ENCODE data around the gene GNAI2.

DNA sequence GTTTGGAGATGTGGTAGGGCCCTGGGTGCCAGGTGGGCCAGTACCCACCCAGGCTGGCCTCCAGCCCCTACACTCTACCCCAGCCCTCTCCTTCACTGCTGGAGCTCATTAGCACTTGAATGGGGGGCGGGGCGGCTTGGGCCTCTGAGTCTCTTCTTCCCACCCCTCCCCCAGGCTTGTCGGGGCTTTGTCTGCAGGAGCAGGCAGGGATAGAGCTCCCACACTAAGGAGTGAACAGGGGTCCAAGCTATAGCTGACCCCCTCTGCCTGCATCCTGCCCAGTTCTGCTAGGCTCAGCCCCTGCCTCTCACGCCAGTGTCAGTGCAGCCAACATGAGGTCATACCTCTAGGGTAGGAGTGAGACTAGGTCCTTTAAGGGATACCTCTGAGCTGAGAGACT, 5.2 kb downstream of the GNAI2 start:
- TF ChIP-seq NFIC (IDR thresholded peaks at IDR 0.05; ENCODE audit: borderline replicate concordance) (no peak), FOXM1 (IDR thresholded peaks at IDR 0.05; ENCODE audit: low read depth) (no peak), TEAD4 (IDR thresholded peaks at IDR 0.05; ENCODE audit: borderline replicate concordance, insufficient read depth) (no peak), RFX5 (IDR thresholded peaks at IDR 0.05; ENCODE audit: low read length) (no peak), YY1 (IDR thresholded peaks at IDR 0.05; ENCODE audit: low read depth) (no peak), USF2 (IDR thresholded peaks at IDR 0.05; ENCODE audit: borderline replicate concordance, low read depth, low read length) (no peak), GABPA (IDR thresholded peaks at IDR 0.05; ENCODE audit: low read depth) (no peak), POLR2AphosphoS5 (IDR thresholded peaks at IDR 0.05; ENCODE audit: low read depth, low read length) (no peak), SIN3A (IDR thresholded peaks at IDR 0.05; ENCODE audit: borderline replicate concordance, low read depth, low read length) (no peak), MAX (IDR thresholded peaks at IDR 0.05; ENCODE audit: low read depth) (no peak), RAD21 (IDR thresholded peaks at IDR 0.05; ENCODE audit: low read length) (no peak)
- TF ChIP-seq, protein P1, sequence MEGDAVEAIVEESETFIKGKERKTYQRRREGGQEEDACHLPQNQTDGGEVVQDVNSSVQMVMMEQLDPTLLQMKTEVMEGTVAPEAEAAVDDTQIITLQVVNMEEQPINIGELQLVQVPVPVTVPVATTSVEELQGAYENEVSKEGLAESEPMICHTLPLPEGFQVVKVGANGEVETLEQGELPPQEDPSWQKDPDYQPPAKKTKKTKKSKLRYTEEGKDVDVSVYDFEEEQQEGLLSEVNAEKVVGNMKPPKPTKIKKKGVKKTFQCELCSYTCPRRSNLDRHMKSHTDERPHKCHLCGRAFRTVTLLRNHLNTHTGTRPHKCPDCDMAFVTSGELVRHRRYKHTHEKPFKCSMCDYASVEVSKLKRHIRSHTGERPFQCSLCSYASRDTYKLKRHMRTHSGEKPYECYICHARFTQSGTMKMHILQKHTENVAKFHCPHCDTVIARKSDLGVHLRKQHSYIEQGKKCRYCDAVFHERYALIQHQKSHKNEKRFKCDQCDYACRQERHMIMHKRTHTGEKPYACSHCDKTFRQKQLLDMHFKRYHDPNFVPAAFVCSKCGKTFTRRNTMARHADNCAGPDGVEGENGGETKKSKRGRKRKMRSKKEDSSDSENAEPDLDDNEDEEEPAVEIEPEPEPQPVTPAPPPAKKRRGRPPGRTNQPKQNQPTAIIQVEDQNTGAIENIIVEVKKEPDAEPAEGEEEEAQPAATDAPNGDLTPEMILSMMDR (IDR thresholded peaks at IDR 0.05), result no peak
- TF ChIP-seq, protein P2, sequence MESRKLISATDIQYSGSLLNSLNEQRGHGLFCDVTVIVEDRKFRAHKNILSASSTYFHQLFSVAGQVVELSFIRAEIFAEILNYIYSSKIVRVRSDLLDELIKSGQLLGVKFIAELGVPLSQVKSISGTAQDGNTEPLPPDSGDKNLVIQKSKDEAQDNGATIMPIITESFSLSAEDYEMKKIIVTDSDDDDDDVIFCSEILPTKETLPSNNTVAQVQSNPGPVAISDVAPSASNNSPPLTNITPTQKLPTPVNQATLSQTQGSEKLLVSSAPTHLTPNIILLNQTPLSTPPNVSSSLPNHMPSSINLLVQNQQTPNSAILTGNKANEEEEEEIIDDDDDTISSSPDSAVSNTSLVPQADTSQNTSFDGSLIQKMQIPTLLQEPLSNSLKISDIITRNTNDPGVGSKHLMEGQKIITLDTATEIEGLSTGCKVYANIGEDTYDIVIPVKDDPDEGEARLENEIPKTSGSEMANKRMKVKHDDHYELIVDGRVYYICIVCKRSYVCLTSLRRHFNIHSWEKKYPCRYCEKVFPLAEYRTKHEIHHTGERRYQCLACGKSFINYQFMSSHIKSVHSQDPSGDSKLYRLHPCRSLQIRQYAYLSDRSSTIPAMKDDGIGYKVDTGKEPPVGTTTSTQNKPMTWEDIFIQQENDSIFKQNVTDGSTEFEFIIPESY (IDR thresholded peaks at IDR 0.05; ENCODE audit: borderline replicate concordance, low read depth), result no peak
